HG03159 (cell line): ENCODE data around the gene CD52.
"Not testable (repeated sequence)": the region's sequence is repeated elsewhere in the genome, so short reads cannot be mapped to it uniquely, and the experiment has no call there.

ENCODE experiments used
- ATAC-seq: cut with Tn5 transposase; IDR thresholded peaks from one replicate; pipeline ENCODE4 v1.9.1; 2021; ENCODE audit warnings: mild to moderate bottlenecking, moderate library complexity; ENCODE audit not compliant: unreplicated experiment

Gene CD52

DNA sequence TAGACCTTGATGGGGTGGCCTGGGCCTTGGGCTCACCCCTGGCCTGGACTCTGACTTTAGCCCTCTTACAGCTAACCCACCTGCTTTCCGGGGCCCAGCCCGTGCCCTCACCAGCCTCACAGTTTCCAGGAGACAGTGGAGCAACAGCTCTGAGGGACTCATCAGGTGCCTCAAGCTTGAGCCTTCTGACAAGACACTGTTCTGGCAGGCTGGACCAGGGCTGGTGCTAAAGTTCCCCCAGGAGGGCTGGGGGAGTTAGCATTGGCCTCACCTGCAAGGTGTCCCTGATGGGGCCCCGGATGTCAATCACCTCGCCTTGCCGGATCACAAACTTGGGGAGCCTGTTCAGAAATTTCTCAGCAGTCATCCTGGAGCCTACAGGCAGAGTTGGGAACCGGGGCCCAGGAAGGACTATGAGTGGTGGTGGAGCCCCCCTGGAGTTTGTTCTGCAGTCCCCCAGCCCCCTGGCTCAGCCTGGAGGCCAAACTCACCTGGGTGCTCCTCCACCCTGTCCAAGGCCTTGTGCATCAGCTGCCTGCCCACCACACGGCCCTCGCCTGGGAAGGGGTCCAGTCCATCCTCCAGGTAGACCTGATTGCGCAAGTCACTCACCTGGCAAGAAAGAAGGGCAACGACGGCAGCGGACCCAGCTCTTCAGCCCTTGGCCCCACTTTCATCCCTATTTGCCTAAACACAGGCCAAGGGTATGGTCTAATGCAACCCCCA, 33.7 kb upstream of the CD52 start:
- ATAC-seq, result no peak

DNA sequence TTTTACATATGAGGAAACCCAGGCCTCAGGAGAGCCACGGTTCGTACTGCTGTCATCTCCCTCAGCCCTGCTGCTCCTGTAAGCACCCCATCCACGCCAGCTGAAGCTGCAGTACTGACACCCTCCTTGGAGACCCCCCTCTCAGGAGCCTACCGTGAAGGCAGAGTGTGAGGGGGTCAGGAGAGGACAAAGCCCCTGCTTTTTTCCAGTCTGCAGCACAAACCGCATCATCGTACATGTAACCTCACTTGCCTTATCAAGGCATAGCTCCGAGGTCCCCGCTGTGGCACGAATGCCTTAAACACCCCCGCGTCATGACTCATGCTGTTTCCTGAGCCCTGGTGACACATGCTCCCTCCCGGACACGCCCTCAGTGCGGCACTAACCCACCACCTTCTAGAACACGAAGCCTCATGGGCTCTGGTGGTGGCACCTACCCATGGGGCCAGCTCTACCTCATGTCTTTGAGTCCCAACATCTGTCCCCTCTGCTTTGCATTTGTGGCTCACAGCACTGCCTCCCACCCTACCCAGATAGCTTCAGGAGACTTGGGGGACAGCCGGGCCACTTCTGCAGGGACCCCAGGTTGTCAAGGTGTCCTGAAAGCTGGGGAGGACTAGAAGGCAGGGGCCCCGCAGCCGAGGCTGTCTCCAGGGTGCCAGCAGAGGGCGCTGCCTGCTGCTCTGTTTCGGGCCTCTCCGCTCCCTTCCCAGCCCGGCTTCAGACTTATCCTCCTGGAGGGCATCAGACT, 33.0 kb upstream of the CD52 start:
- no peak for ATAC-seq

DNA sequence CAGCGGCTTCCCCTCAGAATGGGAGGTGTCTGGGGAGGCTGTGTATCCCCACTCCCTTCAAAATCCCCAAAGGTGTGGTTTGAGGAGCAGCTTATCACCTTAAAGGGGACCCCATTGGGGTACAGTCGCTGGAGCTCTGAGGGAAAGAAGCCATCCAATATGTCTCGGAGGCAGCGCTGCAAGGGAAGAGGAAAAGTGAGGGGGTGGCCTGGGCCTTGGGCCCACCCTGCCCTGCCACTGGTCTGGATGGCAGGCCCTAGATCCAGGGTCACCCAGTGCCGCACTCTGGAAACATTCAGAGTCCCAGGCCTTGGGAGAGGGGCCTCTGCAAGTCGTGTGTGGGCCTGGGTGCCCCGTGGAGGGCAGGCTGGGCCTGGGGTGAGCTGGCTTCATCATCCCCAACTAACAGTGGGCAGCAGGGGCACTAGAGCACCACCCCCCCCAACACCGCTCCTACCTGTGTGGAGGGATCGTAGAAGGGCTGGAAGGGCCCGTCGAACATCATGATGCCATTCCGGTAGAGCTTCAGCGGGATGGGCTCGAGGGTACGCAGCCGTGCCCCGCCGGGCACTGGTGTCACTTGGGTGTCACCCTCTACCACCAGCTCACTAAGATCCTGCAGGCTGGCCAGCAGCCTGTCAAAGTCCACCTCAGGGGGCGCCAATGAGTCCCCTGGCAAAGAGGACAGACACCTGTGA, 32.2 kb upstream of the CD52 start:
- no peak for ATAC-seq

DNA sequence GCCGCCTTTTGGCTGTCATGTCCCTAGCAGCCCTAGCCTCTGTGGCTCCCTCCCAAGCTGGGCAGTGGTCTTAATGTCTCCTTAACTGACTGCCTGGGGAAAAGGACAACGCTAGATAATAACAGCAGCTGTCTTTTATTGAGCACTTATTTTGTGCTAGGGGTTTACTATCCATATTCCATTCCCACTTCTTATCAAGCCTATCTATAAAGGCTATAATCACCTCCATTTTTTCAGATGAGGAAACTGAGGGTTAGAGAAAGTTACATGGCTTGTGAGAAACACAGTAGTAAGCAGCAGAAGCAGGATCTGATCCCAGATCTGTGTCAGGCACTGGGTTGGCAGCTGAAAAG, 31.7 kb upstream of the CD52 start:
- ATAC-seq, result no peak

DNA sequence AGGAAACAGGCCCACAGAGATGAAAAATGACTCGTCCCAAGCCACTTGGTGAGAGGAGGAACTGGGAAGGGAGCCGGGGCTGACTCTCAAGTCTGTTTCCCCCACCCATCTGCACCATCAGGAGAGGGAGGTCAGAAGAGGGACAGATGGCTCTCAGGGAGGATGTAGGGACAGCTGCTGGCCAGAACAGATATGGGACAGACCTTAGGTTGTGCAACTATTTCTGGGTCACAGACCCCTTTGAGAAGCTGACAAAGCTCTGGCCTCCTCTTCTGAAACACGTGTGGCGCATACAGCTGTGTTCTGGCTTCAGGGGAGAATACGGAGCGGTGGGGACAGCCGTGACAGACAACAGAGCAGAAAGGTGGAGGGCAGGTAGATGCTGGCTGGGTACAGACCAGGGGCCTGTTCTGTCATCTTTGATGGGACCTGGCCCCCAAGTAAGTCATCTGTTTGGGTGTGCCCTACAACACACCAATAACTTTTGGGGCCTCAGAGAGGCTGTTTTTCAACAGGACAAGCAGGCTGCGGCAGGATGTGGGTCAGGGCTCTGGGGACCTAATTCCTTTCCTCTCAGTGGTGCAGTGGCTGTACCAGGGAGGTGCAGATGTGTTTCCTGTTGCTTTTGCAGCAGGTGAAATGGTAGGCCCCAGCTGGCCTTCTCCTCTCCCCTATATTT, 30.6 kb upstream of the CD52 start:
- peak; percentile 32 for ATAC-seq

DNA sequence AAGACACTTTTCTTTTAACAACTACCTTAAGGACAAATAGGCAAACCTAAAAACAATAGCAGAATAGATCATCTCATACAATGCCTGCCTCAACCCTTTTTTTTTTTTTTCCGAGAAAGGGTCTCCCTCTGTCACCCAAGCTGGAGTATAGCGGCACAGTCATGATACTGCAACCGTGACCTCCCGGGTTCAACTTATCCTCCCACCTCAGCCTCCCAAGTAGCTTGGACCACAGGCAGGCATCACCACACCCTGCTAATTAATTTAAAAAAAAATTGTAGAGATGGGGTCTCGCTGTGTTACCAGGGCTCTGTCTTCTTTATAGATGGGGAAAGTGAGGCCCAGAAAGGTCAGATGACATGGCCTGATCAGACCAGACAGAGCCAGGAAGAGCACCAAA, 29.9 kb upstream of the CD52 start:
- no peak for ATAC-seq

DNA sequence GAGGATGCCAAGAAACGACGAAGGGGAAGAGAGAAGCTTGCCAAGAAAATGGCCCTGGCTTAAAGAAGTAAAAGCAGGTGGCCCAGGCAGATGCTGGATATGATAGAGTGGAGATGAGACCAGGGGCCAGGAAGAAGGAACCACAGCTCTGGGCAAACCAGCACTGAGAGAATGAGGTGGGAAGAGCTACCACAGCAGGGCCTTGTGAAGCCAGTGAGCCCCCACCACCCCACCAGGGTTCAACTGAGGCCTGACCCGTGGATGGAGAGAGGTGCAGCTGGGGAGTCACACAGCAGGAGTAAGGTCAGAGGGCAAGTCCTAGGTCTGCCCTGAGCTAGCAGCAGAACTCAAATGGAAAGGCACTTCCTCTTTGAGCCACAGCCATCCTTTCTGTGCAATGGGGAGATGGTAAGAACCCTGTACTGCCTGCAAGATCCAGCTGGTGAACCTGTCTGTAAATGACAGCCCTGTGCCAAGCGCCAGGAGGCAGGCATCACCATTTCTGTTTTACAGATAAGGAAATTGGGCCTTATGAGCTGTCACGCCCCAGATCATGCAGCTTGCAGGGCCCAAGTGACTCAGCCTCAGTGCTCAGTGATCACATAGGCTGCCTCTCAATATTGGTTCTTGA, 29.3 kb upstream of the CD52 start:
- no peak for ATAC-seq

DNA sequence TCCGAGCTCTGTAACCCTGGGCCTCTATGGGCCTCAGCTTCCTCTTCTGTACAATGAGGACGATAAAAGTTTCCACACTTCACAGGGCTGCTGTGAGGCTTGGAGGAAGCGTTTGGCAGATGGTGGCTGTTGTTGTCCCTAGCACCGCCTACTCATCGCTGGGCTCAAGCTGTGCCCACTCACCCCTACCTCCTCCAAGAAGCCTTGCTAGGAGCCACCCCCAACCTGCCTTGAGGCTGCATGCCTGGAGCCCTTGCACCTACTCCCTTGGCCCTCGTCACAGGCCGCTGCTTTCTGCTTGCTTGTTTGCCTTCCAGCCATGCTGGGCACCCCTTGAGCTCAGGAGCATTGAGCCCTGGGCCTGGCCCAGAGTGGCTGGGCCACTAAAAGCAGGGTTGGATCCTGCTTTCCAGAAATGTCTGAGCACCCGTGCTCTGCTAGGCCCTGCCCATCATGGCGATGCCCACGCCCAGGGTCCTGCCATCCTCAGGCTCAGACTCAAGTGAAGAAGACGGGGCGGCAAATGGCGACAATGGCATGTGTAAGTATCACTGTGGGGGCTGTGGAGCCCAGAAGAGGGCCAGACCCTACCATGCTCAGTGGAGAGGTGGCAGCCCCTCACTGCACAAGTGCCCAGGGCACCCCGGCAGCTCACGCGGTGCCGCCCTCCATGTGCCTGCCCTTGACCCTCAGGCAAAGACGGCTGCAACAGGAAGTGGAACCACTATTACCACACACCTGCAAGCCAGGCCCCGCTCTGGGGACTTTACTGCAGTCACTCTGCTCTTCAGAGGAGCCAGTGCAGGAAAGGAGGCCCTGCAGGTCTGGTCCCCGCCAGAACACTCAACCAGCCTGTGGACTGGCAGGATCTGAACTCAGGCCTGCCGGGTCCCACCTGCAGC, 28.3 kb upstream of the CD52 start:
- no peak for ATAC-seq

DNA sequence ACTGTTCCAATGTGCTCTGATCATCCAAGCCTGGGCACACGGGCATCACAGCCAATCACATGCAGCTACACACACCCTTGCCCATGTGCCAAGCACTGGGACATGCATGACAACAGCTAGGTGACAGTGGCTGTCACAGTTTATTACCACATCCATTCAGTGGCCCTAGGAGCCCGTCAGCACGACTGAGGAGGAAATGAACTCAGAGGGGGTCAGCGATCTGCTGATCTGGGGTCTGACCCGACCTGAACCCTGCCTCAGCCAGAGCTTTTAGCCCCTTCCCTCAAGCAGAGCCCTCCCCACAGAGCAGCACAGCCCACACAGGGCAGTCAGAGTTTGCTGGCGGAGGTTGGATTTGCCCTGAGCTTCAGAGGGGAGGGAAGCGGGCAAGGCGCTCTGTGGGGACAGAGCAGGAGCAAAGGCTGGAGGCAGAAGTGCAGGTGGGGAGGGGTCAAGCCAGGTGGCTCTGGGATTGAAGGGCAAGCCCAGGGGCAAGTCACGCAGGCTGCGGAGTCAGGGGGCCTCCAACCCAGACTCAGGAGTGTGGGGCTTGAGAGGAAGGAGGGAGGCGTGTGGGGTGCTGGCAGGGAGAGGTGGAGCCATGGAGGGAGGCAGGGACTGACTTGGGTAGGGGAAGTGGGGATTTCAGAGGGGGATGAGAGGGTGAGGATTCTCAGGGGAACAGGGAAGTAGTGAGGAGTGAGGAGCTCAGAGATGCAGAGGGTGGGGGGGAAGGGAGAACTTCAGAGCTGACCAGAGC, 27.5 kb upstream of the CD52 start:
- ATAC-seq, result no peak

DNA sequence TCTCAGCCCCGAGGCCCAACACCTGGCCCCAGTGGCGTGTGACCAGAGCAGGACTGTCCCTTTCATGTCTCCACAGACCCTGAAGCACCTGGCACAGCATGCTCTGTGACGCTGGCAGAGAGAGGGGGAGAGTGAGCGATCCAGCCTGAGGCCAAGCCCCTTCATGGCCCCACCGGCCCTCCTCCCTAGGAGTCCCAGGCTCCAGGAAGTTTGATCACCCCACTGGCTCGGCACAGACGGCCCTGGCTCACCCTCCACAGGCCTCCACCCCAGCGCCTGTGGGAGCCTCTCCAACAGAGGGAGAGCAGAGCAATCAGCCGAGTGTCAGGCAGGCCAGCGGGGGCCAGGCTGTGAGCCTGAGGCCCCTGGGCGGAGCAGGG, 26.9 kb upstream of the CD52 start:
- no peak for ATAC-seq

DNA sequence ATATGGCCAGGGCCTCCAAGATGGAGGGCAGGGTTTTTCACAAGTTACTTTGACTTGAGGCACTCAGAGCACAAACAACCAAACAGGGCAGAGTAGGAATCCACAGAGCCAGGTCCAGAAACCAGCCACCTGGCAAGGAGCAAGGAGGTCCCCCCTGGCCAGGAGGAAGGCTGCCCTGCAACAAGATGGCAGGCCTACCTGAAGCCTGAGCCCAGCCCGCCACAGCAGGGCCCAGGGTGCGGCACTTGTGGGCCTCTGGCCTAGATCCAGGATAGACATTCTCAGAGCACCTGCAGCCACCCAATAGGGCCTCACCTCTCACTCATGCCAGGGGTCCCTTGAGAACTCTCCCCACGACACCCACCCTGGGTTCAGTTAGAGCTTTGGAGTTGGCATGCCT, 26.3 kb upstream of the CD52 start:
- ATAC-seq, result no peak

DNA sequence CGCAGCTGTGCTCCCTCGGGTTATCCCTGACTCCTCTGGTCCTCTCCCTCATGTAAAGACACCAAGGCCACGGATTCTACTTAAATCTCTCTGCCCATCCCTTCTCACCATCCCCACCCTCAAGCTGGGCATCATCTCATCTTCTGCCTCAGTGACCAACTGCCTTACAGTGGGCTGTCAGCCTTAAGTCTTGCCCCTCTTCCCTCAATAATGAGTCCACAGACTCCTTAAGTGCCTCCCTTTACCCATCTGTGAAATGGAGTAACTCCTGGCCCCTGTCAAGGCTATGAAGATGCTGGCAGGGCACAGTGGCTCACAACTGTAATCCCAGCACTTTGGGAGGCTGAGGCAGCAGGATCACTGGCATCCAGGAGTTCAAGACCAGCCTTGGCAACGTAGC, 25.8 kb upstream of the CD52 start:
- ATAC-seq, result no peak

DNA sequence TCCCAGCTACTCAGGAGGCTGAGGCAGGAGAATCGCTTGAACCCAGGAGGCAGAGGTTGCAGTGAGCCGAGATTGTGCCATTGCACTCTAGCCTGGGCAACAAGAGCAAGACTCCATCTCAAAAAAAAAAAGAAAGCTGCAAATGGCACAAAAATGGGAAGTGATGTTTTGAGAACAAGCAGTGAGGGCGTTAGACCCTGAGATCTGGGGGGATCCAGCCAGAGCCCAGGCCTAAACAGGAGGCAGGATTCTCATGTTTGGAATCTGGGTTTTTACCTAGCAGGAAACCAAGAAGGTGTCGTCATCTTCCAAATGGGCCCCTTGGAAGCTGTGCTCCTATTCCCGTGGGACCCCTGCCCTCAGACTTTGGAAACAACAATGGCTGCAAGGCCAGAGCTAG, 25.0 kb upstream of the CD52 start:
- not testable (repeated sequence) for ATAC-seq

DNA sequence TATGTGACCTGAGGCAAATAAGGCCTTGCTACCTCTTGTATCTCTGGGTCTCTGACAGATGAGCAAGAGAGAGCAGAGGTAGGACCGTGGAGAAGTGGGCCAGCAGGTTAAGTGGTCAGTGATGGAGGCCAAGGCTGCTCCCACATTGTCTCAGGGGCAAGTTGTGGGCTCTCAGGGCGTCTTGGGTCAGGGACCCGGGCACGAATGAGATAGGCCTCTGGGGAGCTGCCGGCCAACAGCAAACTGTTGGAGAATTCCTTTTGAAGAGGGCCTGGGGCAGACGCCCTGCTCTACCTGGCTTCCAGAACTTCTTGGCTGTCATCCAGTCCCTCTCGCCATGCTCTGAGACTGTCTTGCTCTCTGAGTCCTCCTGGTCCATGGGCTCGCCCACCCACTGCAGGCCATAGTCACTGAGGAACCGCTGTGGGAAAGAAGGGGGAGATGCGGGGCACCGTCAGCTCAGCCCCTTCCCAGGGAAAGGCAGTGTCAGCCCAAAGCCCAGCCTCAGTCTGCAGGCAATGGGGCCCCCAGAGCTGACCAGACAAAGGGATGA, 23.8 kb upstream of the CD52 start:
- ATAC-seq, result no peak

DNA sequence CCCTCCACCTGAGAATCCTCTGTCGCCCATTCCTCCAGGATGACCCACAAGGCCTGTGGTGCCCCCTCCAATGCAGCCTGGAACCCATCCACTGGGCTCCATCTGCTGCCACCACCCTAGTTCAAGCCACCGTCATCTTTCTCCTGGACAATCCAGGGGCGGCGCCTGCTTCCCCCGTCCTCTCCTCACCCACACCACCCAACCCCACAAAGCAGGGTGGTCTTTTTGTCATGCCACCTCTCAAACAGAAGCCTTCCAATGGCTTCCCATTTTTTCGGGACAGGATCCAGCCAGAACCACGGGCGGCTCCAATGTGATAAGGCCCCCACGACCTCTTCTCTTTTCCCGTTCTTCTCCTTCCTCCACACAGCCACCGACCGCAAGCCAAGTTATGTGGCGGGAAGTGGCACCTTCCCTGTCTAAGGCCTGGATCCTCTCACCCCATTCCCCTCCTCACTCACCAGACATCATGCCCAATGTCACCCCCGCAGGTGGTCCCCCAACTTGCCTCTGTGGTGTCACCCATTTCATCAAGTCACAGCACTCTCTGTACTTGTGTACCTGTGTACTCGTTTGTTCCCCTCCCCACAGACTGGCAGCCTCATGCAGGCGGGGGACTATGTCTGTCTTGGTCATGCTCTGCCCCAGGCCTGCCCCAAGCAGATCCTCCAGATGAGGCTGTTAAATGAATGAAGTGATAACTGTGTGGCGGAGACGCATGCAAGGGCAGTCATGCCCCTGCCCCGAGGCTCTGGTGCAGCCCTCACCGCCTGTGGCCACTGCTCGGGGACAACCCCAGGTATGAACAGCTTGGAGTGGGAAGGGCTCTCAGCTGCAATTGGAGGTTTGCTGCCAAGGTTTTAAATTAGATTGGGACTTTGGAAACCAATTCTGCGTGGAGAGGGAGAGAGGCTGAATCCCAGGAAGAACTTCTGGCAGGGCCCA, 22.3 kb upstream of the CD52 start:
- no peak for ATAC-seq

DNA sequence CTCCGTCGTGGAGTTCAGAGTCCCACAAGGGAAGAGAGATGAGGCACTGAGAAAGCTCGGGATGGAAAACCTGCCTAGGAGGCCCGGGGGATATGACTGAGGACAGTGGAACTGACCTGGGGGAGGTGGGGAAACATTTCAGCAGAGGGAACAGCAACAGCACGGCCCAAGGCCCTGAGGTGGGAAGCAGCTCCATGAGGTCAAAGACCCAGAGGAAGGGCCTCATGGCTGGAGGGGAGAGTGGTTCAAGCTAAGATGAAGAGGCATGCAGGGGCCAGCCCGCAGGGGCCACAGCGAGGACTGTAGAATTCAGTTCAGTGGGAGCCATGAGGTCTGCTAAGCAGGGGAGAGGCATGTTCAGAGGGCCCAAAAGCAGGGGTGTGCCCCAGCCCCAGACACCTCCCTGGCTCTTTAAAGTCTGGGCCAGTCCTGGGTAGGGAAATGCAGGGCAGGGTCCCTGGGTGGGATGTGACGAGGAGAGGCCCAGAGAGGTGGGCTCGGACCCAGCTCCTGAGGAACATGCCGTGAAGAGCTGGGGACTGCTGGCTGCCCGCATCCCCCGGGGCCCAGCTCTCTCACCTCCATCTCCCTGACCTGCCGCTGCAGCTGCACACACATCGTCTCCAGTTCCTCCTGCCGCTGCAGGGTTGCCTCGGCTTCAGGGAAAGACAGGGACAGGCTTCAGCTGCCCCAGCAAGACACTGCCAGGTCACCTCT, 21.3 kb upstream of the CD52 start:
- no peak for ATAC-seq

DNA sequence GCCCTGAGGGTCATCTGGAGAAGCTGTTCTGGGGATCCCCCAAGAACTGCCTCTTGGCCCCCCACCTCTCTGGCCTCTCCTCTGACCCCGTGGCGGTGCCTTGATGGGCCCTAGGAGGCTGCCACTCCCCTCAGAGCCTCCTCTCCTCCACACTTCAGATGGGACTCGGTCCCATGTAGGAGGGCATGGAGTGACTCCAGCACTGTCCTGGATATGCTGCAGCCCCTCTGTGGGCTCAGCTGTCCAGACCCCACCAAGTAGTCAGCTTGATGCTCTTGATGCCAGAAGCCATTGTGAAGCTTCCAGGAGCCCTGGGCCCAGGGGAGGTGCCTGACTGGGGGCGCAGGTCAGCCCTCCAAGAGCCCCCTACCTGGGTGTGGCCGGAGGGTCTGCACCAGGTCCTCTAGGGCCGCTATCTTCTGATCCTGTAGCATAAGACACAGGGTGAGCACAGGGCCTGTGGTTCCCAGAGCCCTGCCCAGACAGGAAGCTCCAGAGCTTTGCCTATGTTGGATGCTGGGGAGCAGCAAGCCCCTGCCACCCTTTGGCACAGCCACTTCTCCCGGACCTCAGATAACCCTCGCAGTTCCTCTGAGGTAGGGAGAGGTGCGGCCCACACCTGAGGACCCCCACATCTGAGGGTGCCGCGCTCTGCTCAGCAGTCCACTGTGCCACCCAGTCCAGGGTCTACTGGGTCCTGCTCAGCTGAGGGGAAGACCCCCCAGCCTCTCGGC, 20.5 kb upstream of the CD52 start:
- ATAC-seq, result no peak
